Type B pancreatic cell (in vitro differentiated cells): ENCODE results near the gene SMPD4. TPM values are rescaled to one million over a fixed set of nuclear protein-coding genes. Genes with fewer than 3 reads are reported as not detected.
"Not testable (repeated sequence)": the region's sequence is repeated elsewhere in the genome, so short reads cannot be mapped to it uniquely, and the experiment has no call there.

ENCODE experiments used
- DNase-seq: peaks from one replicate; pipeline ENCODE4 v3.0.0; 2021; ENCODE audit warnings: mixed read lengths; ENCODE audit not compliant: unreplicated experiment; ENCODE audit errors: extremely low spot score
- H3K27ac Mint-ChIP-seq: 2 replicates; pipeline ENCODE4 v1.8.0; 2021; ENCODE audit warnings: mild to moderate bottlenecking, mixed read lengths
- H3K27me3 Mint-ChIP-seq: 2 replicates; pipeline ENCODE4 v1.8.0; 2021; ENCODE audit warnings: mixed read lengths
- H3K36me3 Mint-ChIP-seq: 2 replicates; pipeline ENCODE4 v1.8.0; 2021; ENCODE audit warnings: mixed read lengths
- H3K4me1 Mint-ChIP-seq: one replicate; pipeline ENCODE4 v1.8.0; 2021; ENCODE audit warnings: mixed read lengths; ENCODE audit not compliant: unreplicated experiment
- H3K4me3 Mint-ChIP-seq: 2 replicates; pipeline ENCODE4 v1.8.0; 2021; ENCODE audit warnings: mild to moderate bottlenecking, mixed read lengths
- H3K9me3 Mint-ChIP-seq: 2 replicates; pipeline ENCODE4 v1.8.0; 2021; ENCODE audit warnings: mixed read lengths
- CTCF ChIP-seq: fragments of 200-600 bp; sonication (generic); conservative IDR thresholded peaks from 2 replicates; pipeline ENCODE4 v1.5.0; 2021; ENCODE audit warnings: antibody characterized with exemption, mild to moderate bottlenecking
- total RNA-seq: library from RNA; stranded (reverse); gene quantifications from 2 replicates; pipeline ENCODE4 v1.2.1, GENCODE V29; 2021; ENCODE audit warnings: low replicate concordance

Gene SMPD4
- total RNA-seq, 1 donor from 2014 or later: 79.6 TPM

GRCh38 chr2:130162968-130163367, 18.4 kb downstream of the SMPD4 start:
- H3K36me3 Mint-ChIP-seq: peaks cover 20% of the 10 kb centered on the region

DNA sequence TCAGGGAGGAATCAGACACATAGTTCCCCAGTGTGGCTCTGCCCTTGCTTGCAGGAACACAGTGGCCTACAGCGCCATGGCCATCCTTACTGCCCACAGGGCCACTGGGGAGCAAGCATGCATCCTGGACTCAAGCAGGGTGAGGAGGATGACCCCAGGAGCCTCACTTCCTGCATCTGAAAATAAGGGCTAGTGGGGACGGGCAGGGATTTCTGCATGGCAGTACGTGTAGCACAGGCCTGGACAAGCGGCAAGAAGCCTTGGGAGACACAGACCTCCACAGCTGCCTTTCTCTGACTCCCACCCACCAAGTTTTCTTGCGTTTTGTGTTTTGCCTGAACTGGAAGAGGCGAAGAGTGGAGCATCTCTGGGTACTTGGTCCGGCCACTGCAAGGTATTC, 18.9 kb downstream of the SMPD4 start:
- not testable (repeated sequence) for H3K4me1 Mint-ChIP-seq, DNase-seq, H3K27ac Mint-ChIP-seq, H3K9me3 Mint-ChIP-seq, H3K4me3 Mint-ChIP-seq, H3K27me3 Mint-ChIP-seq
- peaks cover 16% of the 10 kb centered on the region for H3K36me3 Mint-ChIP-seq

More at GRCh38 chr2:130162968-130163367, 18.4 kb downstream of the SMPD4 start:
- Mint-ChIP-seq H3K27ac (no peak overlapping the region), H3K4me3 (no peak overlapping the region), H3K9me3 (no peaks in the 10 kb centered on the region), H3K27me3 (no peaks in the 10 kb centered on the region), H3K4me1 (no peaks in the 10 kb centered on the region)
- no peak for TF ChIP-seq CTCF
- DNase-seq: no peak

GRCh38 chr2:130160838-130161705, 20.3 kb downstream of the SMPD4 start:
- not testable (repeated sequence) for H3K27ac Mint-ChIP-seq, H3K4me3 Mint-ChIP-seq, DNase-seq, H3K4me1 Mint-ChIP-seq, H3K9me3 Mint-ChIP-seq, H3K27me3 Mint-ChIP-seq, H3K36me3 Mint-ChIP-seq

GRCh38 chr2:130160131-130160530, 21.3 kb downstream of the SMPD4 start:
- no peak for DNase-seq
- no peak overlapping the region for H3K4me3 Mint-ChIP-seq
- H3K9me3 Mint-ChIP-seq: no peaks in the 10 kb centered on the region
- TF ChIP-seq CTCF: no peak
- peaks cover 8% of the 10 kb centered on the region for H3K36me3 Mint-ChIP-seq
- peak overlapping the region; percentile 28 for H3K27ac Mint-ChIP-seq
- H3K27me3 Mint-ChIP-seq: no peaks in the 10 kb centered on the region
- H3K4me1 Mint-ChIP-seq: no peaks in the 10 kb centered on the region

DNA sequence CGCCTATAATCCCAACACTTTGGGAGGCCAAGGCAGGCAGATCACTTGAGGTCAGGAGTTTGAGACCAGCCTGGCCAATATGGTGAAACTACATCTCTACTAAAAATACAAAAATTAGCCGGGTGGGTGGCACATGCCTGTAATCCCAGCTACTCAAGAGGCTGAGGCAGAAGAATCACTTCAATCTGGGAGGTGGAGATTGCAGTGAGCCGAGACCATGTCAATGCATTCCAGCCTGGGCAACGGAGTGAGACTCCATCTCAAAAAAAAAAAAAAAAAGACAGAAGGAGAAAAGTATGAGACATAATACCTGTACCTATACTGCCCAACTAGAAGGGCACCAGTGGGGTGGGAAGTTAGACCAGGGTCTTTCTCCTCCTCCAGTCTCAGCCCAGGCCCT, 22.0 kb downstream of the SMPD4 start:
- not testable (repeated sequence) for H3K4me1 Mint-ChIP-seq, H3K27ac Mint-ChIP-seq, DNase-seq, H3K36me3 Mint-ChIP-seq, H3K27me3 Mint-ChIP-seq, H3K9me3 Mint-ChIP-seq, H3K4me3 Mint-ChIP-seq

- no peak for DNase-seq
- Mint-ChIP-seq H3K27me3 (no peaks in the 10 kb centered on the region), H3K4me1 (no peaks in the 10 kb centered on the region), H3K36me3 (no peaks in the 10 kb centered on the region), H3K27ac (no peak overlapping the region), H3K9me3 (no peaks in the 10 kb centered on the region), H3K4me3 (no peak overlapping the region)
- TF ChIP-seq CTCF: no peak
Measured at GRCh38 chr2:130158631-130159030, 22.8 kb downstream of the SMPD4 start.

DNA sequence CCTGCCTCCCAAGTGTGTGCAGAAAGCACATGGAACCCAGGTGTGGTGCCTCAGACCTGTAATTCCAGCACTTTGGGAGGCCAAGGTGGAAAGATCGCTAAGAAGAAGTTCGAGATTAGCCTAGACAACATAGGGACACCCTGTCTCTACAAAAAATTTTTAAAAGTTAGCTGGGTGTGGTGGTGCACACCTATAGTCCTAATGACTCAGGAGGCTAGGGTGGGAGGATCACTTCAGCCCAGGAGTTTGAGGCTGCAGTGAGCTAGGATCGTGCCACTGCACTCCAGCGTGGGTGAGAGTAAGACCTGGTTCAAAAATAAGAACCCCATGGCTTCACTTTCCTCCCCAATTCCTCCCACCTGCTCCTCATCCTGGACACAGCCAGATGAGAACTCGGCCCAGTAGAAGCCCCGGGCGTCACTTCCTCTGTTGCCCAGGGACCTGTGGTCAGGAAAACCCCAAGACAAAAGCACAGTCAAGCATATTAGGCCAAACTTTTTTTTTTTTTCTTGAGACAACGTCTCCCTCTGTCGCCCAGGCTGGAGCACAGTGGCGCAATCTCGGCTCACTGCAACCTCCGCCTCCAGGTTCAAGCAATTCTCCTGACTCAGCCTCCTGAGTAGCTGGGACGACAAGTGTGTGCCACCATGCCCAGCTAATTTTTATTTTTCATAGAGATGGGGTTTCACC, 23.4 kb downstream of the SMPD4 start:
- not testable (repeated sequence) for DNase-seq, H3K36me3 Mint-ChIP-seq, H3K27me3 Mint-ChIP-seq, H3K4me3 Mint-ChIP-seq, H3K9me3 Mint-ChIP-seq, H3K4me1 Mint-ChIP-seq, H3K27ac Mint-ChIP-seq

DNA sequence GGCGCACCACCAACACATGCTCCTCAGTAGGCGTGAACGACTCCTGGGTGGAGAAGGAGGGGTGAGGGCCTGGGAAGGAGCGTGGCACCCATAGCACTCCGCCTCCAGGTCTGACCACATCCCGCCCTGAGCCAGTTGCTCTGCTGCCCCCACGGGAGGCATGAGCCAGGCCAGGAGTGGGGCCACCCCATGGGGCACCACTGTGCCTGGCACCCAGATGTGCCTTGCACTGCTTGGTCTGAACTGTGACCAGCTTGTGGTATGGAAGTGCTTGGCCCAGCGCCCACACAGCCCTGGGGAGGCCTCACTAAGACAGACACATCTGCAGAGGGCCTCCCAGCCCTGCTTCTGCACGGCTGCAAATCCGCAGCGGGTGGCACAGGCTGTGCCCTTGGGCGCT, 24.0 kb downstream of the SMPD4 start:
- DNase-seq, H3K4me3 Mint-ChIP-seq, H3K27ac Mint-ChIP-seq, H3K36me3 Mint-ChIP-seq, H3K27me3 Mint-ChIP-seq, H3K4me1 Mint-ChIP-seq, H3K9me3 Mint-ChIP-seq: not testable (repeated sequence)
